Progenitor cell of endocrine pancreas (in vitro differentiated cells): ENCODE data around the gene CNNM4. TPM values are rescaled to one million over a fixed set of nuclear protein-coding genes. Genes with fewer than 3 reads are reported as not detected.

Source experiments
- DNase-seq: peaks from one replicate; pipeline ENCODE4 v3.0.0; 2021; ENCODE audit warnings: low spot score; ENCODE audit not compliant: unreplicated experiment
- H3K27ac Mint-ChIP-seq: 2 replicates; pipeline ENCODE4 v1.8.0; 2021; ENCODE audit warnings: mild to moderate bottlenecking, moderate library complexity, mixed read lengths
- H3K27me3 Mint-ChIP-seq: 2 replicates; pipeline ENCODE4 v1.8.0; 2021; ENCODE audit warnings: mixed read lengths
- H3K36me3 Mint-ChIP-seq: 2 replicates; pipeline ENCODE4 v1.8.0; 2022; ENCODE audit warnings: mixed read lengths; ENCODE audit not compliant: insufficient read depth
- H3K4me1 Mint-ChIP-seq: 2 replicates; pipeline ENCODE4 v1.8.0; 2021; ENCODE audit warnings: low read depth, mixed read lengths
- H3K4me3 Mint-ChIP-seq: 2 replicates; pipeline ENCODE4 v1.8.0; 2021; ENCODE audit warnings: low read depth, mild to moderate bottlenecking, moderate library complexity, mixed read lengths
- H3K9me3 Mint-ChIP-seq: 2 replicates; pipeline ENCODE4 v1.8.0; 2021; ENCODE audit warnings: low read depth, mixed read lengths
- total RNA-seq: library from RNA; stranded (reverse); gene quantifications from 2 replicates; pipeline ENCODE4 v1.2.1, GENCODE V29; 2021
- TF ChIP-seq, protein P1 (sequence below): fragments of 200-600 bp; sonication (generic); IDR thresholded peaks from one replicate; pipeline ENCODE4 v1.5.0; 2021; ENCODE audit warnings: antibody characterized with exemption, mild to moderate bottlenecking; ENCODE audit not compliant: unreplicated experiment

CNNM4 gene
- total RNA-seq, 1 donor from 2014 or later = 11.1 TPM

DNA sequence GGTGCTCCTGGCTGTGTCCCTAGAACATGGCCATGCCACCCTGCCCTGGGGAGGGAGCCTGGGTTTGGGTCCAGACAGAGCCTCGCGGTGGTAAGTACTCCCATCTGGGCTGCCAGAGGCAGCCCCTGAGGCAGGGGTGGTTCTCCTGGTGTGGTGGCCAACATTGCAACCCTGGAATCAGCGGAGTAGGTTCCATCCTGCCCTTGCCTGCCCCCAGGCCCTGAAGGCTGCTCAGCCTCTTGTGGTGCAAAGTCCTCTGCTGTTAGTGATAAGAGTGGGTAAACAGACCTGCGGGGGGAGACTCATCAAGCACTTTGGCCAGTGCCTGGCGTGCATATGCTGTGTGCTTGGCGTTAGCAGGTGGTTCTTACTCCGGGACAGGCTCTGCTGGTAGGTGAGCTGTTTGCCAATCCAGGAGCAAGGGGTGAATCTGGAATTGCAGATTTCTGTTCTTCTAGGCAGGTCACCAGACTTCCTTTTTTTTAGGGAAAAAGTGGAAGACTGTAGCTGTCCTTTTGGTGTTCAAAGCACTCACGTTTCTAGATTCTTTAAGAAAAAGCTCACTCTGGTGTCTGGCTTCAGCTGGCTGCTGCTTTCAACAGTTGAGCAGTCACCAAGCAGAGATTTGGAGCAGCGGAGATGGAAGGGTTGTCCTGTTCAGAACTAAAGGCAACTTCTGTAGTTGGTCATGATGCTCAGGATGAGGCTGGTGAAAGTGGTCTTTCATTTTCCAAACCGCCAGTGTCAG is 58.6 kb downstream of the CNNM4 start:
- H3K27ac Mint-ChIP-seq = peak overlapping the region; percentile 86
- H3K36me3 Mint-ChIP-seq = peaks cover 6% of the 10 kb centered on the region
- TF ChIP-seq, protein P1, sequence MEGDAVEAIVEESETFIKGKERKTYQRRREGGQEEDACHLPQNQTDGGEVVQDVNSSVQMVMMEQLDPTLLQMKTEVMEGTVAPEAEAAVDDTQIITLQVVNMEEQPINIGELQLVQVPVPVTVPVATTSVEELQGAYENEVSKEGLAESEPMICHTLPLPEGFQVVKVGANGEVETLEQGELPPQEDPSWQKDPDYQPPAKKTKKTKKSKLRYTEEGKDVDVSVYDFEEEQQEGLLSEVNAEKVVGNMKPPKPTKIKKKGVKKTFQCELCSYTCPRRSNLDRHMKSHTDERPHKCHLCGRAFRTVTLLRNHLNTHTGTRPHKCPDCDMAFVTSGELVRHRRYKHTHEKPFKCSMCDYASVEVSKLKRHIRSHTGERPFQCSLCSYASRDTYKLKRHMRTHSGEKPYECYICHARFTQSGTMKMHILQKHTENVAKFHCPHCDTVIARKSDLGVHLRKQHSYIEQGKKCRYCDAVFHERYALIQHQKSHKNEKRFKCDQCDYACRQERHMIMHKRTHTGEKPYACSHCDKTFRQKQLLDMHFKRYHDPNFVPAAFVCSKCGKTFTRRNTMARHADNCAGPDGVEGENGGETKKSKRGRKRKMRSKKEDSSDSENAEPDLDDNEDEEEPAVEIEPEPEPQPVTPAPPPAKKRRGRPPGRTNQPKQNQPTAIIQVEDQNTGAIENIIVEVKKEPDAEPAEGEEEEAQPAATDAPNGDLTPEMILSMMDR = no peak
- H3K4me3 Mint-ChIP-seq = peak overlapping the region; percentile 81
- no peaks in the 10 kb centered on the region for H3K27me3 Mint-ChIP-seq
- peak; percentile 48 for DNase-seq
- no peaks in the 10 kb centered on the region for H3K9me3 Mint-ChIP-seq
- H3K4me1 Mint-ChIP-seq = peaks cover 62% of the 10 kb centered on the region

DNA sequence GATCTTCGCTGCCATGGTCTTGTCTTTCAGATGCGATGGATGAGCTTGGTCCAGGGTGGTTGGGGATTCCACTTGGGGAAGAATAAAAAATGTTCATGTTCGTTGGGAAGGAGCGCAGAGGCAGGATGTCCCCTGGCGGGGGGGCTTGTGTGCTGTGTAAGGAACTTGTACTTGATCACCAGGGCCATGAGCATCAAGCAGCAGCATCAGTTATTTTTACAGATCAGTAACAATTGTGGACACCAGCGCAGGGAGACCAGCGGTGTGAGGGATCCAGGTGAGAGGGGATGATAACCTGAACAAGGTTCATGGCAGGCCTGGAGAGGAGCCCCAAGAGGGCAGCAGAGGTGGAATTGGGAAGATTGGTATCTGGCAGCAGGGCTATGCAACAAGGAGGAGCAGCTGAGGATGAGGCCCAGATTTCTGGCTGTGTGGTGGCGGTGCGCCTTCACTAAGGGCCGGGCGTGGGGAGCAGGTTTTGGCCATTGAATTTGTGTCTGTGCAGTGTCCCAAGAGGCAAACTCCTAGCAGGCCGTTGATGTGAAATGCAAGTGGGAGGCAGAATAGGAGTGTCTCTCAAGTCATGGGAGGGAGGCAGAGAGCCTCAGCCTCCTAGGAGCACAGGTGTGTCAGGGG is 59.3 kb downstream of the CNNM4 start:
- Mint-ChIP-seq H3K27me3 (no peaks in the 10 kb centered on the region), H3K36me3 (peaks cover 10% of the 10 kb centered on the region), H3K27ac (peak overlapping the region; percentile 86), H3K4me1 (peaks cover 61% of the 10 kb centered on the region), H3K9me3 (no peaks in the 10 kb centered on the region), H3K4me3 (peak overlapping the region; percentile 81)
- TF ChIP-seq, protein P1 = no peak
- DNase-seq = no peak

DNA sequence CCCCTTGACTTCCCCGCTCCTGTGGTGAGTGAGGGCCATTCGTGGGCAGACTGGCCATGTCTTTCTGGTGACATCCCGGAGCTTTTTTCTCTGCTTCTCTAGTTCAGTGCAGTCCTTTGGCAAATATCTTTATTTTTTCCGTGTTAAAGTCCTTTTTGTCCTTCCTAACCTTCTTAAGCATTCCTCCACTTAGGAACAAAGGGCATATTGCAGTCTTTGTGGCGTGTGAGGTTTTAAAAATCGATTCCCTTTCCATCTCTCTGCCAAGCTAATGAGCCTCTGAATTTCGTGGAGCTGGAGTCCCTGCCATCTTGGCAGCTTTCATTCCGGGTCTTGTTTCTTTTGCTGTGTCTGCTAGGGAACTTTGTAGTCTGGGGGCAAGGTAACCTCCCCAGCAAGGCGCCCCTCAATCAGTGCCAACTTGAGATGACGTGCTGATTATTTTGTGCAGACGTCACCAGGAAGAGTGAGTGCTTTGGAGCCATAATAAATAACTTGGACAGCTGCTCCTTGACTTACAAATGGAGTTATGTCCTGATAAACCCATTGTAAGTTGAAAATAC is 60.5 kb downstream of the CNNM4 start:
- peak overlapping the region; percentile 35 for H3K4me3 Mint-ChIP-seq
- peaks cover 57% of the 10 kb centered on the region for H3K4me1 Mint-ChIP-seq
- H3K36me3 Mint-ChIP-seq = peaks cover 13% of the 10 kb centered on the region
- H3K9me3 Mint-ChIP-seq = no peaks in the 10 kb centered on the region
- DNase-seq = no peak
- TF ChIP-seq, protein P1 = no peak
- no peaks in the 10 kb centered on the region for H3K27me3 Mint-ChIP-seq
- peak overlapping the region; percentile 59 for H3K27ac Mint-ChIP-seq

DNA sequence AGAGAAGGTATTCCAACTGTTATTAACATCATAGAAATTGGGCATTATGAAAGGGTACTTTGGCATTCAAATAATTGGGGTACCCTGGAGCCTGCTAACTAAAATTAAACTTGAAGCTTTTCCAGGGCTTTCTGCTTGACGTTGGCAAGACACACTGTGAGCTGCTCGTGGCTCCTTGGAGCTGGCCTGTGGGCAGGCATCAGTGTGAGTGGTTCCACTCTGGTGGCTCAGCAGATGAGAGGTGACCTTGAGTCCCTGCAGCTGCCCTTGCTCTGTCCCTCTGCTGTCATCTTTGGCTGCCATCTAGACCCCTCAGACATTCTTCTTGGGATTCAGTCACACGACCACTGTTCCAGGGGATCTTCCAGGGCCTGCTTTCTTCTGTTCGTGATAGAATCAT is 62.1 kb downstream of the CNNM4 start:
- H3K9me3 Mint-ChIP-seq = no peaks in the 10 kb centered on the region
- H3K27me3 Mint-ChIP-seq = no peaks in the 10 kb centered on the region
- peaks cover 13% of the 10 kb centered on the region for H3K36me3 Mint-ChIP-seq
- DNase-seq = no peak
- H3K4me1 Mint-ChIP-seq = peaks cover 50% of the 10 kb centered on the region
- TF ChIP-seq, protein P1 = no peak
- H3K4me3 Mint-ChIP-seq = no peak overlapping the region
- no peak overlapping the region for H3K27ac Mint-ChIP-seq

DNA sequence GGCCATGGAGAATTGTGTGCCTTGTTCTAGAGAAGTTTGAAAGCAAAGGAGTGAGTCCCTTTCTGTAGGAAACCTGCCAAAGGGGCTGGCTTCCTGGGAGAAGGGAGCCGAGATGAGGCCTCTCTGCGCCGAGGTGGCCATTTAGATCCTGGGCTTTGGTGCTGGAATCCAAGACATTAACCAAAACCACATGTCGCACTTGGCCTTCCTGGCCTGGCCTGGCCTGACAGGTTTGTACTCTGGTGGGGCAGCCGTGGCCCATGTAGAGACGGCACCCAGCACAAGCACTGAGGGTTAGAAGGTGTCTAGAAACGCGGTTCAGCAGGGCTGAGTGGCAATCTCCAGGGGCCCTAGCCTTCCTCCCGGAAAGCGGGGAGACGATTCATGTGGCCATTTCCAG is 62.5 kb downstream of the CNNM4 start:
- no peaks in the 10 kb centered on the region for H3K27me3 Mint-ChIP-seq
- no peaks in the 10 kb centered on the region for H3K9me3 Mint-ChIP-seq
- DNase-seq = no peak
- TF ChIP-seq, protein P1 = no peak
- H3K4me1 Mint-ChIP-seq = peaks cover 46% of the 10 kb centered on the region
- no peak overlapping the region for H3K27ac Mint-ChIP-seq
- H3K36me3 Mint-ChIP-seq = peaks cover 13% of the 10 kb centered on the region
- H3K4me3 Mint-ChIP-seq = no peak overlapping the region
